ENCODE measurements around the gene TNFRSF11A.

The TNFRSF11A gene

GRCh38 chr18:62420513-62421209 is 95.6 kb downstream of the TNFRSF11A start:
- DNase-seq, result peak; percentile 81

DNA sequence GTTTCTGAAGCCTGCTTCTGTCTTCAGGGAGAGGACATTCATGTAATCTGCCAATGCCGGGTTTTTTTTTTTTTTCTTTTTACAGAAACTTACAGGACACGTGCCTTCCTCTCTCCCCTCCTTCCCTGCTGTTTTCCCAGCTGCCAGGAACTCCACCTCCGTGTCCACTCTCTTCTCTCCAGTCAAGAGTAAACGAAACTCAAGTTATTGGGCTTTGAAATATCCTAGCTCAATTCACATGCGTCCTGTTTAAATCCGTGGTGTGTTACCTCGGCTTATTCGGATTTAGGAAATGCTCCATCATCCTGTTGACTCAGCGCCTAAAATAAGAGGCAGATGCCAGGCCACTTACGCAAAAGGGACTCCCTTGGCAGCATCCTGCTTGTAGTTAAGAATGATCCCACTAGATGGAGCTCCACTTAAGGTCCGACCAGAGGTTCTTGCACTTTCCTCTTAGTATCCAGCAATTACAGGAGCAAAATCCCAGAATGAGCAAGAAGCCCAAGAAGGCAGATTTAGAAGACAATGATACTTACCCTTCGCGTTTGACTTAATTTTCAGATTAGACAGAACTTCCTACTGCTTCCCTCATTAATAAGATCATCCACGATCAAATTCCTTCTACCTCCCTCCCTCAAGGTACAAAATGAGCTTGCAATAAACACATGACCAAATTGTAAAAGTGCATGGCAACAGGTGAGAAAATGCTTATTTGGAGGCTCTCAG is 100.5 kb downstream of the TNFRSF11A start:
- peak; percentile 95 for DNase-seq

- no peak for DNase-seq
These were observed 101.0 kb downstream of the TNFRSF11A start for GRCh38 chr18:62426191-62426488.

GRCh38 chr18:62432176-62432575 is 107.1 kb downstream of the TNFRSF11A start:
- DNase-seq, result no peak

- no peak for DNase-seq
These were observed 109.7 kb downstream of the TNFRSF11A start for GRCh38 chr18:62434798-62435197.

DNA sequence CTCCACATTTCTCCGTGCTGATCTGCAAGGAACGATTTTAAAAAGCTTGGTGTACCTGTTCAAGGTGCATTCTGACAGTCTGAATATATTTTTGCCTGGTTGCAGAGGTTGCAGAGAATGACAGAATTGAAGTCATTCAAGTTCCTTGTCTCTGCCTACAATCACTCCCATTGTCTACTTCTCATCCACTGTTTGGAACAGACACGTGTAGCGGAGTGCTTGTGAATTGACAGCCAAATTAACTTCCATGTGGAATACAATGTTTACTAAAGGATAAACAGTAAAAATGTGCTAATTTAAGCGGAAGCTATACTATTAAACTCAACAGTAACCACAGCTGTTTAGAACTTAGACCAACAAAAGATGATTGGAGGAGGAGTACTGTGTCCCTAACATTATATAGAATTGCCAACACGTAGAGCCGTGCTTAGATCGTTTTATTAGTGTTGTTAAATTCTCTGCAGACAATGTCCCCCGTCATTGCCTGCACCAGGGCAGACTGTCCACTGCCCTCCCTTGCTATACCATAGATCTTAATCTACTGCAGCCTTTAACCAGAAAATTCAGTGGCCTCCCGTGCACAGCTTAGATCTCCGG is 110.4 kb downstream of the TNFRSF11A start:
- DNase-seq, result no peak

DNA sequence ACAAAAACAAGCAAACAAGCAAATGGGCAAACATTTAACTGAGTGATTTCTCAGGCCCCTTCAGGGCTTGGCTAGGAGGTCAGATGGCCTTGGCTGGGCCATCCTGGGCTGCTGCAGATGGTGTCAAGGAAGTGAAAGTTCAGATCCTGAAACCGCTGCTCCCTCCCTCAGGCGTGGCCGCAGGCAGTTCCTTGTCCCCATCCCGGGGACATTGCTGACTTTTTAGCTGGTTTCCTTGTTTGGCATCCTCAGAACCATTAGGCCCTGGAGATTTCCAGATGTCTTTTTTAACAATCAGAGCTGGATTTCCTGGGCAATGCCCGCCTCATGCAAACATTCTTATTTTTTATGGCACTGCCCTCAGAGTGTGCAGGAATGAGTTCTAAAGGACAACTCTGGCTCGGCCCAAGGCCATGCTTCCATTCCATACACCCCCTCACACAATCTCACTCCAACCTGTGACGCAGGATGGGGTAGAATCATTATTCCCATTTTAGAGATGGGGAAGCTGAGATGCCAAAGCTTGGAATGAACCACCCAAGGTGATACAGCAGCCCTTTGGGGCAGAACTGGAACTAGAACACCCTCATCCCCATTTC is 111.6 kb downstream of the TNFRSF11A start:
- no peak for DNase-seq

DNA sequence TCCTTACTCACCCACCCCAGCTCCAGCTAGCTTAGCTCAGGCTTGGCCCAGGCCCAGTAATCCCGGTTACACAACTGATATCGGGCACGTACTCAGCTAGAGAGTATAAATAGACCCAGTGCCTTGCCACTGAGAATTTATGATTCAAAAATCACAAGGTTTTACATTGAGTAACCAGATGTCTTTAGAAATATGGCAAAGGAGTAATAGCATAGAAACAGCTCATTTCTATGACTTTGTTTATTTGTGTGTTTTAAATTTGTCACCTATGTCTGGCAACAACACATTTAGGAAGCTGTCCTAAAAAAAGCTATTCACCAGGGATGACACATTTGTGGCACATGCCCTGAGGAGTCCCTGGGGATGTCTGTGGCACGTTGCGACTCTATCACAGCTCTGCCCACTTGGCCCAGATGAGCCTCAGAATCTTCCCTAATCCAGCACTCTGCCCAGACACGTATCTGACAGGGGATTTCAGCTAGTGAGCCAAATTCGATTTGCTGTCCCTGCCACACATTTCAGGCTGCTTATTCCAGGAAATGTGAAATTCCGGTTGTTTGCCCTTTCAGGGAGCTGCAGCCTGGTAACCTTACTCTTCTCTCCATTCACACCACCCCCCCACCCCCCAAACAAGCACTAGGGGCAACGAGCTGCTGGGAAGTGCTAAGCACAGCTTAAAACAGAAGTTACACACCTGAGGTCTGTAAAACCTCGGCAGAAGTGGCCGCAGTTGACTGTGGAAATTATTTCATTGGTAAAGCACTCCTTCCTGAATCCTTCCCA is 112.3 kb downstream of the TNFRSF11A start:
- DNase-seq, result peak; percentile 76

GRCh38 chr18:62438018-62438329 is 112.9 kb downstream of the TNFRSF11A start:
- no peak for DNase-seq

- DNase-seq, result no peak
These were observed 113.3 kb downstream of the TNFRSF11A start for GRCh38 chr18:62438402-62438801.

DNA sequence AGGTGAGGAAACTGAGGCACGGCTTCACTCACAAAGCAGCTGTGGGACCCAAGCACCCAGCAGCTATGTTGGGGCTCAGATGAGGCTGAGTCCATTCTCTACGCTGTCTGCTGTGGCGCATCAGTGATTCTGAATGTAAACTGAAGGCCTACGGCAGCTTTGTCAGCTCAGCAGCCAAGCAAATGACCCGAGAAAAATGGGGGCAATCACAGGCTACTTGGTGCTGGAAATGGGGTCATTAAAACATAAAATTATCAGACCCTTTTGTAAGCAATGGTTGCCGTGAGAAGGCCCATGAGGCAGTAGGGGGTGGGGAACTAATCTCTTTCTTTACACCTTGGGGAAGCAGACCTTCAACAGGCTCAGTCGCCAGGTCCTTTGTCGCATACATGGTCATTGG is 113.8 kb downstream of the TNFRSF11A start:
- DNase-seq, result no peak
